GM10248 (cell line): Measurements from ENCODE around the gene IQCH.

Experiments
- CTCF ChIA-PET: fragments of 300-600 bp; sonication (Branson Sonifier 250); formaldehyde crosslinking; extraction: SDS; loops from one replicate; lab custom pipeline; 2021; ENCODE audit warnings: antibody characterized with exemption; lab: Yijun Ruan, JAX
- POLR2A ChIA-PET: fragments of 350-650 bp; sonication (Branson Sonifier 250); formaldehyde crosslinking; extraction: SDS; loops from one replicate; lab custom pipeline; 2020; ENCODE audit warnings: antibody characterized with exemption; lab: Yijun Ruan, JAX
- DNase-seq: peaks from one replicate; pipeline ENCODE4 v3.0.0; 2012; ENCODE audit errors: extremely low spot score
- CTCF ChIP-seq: IDR thresholded peaks from 2 replicates; pipeline ENCODE4 v1.5.1; 2012; ENCODE audit warnings: mild to moderate bottlenecking, low read depth; ENCODE audit errors: extremely low read depth, missing control alignments, control extremely low read depth

Gene IQCH

GRCh38 chr15:67528513-67528912, 273.9 kb downstream of the IQCH start:
- CTCF ChIA-PET: interaction anchor here (1.1 to 1.2 kb wide), 2 partner anchors 24 to 34 kb away, joined by 3 read pairs; no protein-coding TSS in a partner anchor
- no peak for TF ChIP-seq CTCF
- POLR2A ChIA-PET: no interaction called here
- no peak for DNase-seq

GRCh38 chr15:67531379-67531914, 276.9 kb downstream of the IQCH start:
- no peak for TF ChIP-seq CTCF
- ChIA-PET CTCF (no interaction called here), POLR2A (no interaction called here)
- DNase-seq: no peak

- ChIA-PET CTCF (interaction anchor here (1.0 kb wide), 1 partner anchor 10 kb away, joined by 3 read pairs; no protein-coding TSS in a partner anchor), POLR2A (interaction anchor here (0.5 kb wide), 1 partner anchor 10 kb away, joined by 4 read pairs; no protein-coding TSS in a partner anchor)
- DNase-seq: no peak
- no peak for TF ChIP-seq CTCF
Measured at GRCh38 chr15:67533873-67534272, 279.3 kb downstream of the IQCH start.

- no peak for TF ChIP-seq CTCF
- POLR2A ChIA-PET: interaction anchor here (0.5 kb wide), 1 partner anchor 10 kb away, joined by 4 read pairs; no protein-coding TSS in a partner anchor
Measured at GRCh38 chr15:67534360-67534759, 279.8 kb downstream of the IQCH start.

GRCh38 chr15:67537771-67538170, 283.2 kb downstream of the IQCH start:
- DNase-seq: no peak
- POLR2A ChIA-PET: no interaction called here
- no peak for TF ChIP-seq CTCF
- CTCF ChIA-PET: interaction anchor here (1.1 kb wide), 1 partner anchor 15 kb away, joined by 3 read pairs; no protein-coding TSS in a partner anchor

More at GRCh38 chr15:67534360-67534759, 279.8 kb downstream of the IQCH start:
- CTCF ChIA-PET: interaction anchor here (0.9 to 1.0 kb wide), 2 partner anchors 8 to 10 kb away, joined by 3 read pairs; no protein-coding TSS in a partner anchor
- DNase-seq: no peak

GRCh38 chr15:67542420-67543347, 288.1 kb downstream of the IQCH start, which contains the start of gene MAP2K5:
TSS of gene MAP2K5 (plus strand) at chr15:67542703. CDS start at chr15:67543336, 633 bp downstream.
- ChIA-PET CTCF (interaction anchor here (0.8 to 1.4 kb wide), 2 partner anchors 13 to 240 kb away, joined by 3 to 4 read pairs; no protein-coding TSS in a partner anchor), POLR2A (interaction anchor here (1.4 kb wide), 1 partner anchor 22 kb away, joined by 4 read pairs; the partner anchor contains the start of gene C15orf61)
- DNase-seq: peak; percentile 85
- no peak for TF ChIP-seq CTCF
